ENCODE measurements around the gene TBXAS1.

DNA sequence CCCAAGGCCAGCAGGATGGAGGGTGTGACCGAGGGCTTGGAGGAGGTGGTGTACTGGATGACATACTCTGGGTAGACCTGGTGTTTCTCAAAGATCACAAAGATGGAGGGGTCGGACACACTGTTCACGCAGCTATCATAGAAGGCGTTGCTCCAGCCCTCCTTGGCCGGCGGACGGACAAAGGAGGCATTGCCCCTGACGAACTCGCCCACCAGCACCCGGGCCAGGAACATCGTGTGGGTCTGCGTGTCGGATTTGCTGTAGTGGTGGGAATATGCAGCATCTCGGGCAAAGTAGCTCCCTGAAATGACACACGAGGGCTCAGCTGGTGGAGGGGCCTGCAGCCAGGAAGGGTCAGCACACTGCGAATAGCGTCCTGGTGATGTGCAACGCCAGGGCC lies 195.5 kb downstream of the TBXAS1 start:
- TF ChIP-seq, protein P1, sequence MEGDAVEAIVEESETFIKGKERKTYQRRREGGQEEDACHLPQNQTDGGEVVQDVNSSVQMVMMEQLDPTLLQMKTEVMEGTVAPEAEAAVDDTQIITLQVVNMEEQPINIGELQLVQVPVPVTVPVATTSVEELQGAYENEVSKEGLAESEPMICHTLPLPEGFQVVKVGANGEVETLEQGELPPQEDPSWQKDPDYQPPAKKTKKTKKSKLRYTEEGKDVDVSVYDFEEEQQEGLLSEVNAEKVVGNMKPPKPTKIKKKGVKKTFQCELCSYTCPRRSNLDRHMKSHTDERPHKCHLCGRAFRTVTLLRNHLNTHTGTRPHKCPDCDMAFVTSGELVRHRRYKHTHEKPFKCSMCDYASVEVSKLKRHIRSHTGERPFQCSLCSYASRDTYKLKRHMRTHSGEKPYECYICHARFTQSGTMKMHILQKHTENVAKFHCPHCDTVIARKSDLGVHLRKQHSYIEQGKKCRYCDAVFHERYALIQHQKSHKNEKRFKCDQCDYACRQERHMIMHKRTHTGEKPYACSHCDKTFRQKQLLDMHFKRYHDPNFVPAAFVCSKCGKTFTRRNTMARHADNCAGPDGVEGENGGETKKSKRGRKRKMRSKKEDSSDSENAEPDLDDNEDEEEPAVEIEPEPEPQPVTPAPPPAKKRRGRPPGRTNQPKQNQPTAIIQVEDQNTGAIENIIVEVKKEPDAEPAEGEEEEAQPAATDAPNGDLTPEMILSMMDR (IDR thresholded peaks at IDR 0.05) = no peak
- TF ChIP-seq GTF2I (CRISPR knock-in tag; conservative IDR thresholded peaks at IDR 0.05) (no peak), ZNF121 (CRISPR knock-in tag; IDR thresholded peaks at IDR 0.05) (no peak)
- TF ChIP-seq, protein P2, sequence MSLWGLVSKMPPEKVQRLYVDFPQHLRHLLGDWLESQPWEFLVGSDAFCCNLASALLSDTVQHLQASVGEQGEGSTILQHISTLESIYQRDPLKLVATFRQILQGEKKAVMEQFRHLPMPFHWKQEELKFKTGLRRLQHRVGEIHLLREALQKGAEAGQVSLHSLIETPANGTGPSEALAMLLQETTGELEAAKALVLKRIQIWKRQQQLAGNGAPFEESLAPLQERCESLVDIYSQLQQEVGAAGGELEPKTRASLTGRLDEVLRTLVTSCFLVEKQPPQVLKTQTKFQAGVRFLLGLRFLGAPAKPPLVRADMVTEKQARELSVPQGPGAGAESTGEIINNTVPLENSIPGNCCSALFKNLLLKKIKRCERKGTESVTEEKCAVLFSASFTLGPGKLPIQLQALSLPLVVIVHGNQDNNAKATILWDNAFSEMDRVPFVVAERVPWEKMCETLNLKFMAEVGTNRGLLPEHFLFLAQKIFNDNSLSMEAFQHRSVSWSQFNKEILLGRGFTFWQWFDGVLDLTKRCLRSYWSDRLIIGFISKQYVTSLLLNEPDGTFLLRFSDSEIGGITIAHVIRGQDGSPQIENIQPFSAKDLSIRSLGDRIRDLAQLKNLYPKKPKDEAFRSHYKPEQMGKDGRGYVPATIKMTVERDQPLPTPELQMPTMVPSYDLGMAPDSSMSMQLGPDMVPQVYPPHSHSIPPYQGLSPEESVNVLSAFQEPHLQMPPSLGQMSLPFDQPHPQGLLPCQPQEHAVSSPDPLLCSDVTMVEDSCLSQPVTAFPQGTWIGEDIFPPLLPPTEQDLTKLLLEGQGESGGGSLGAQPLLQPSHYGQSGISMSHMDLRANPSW (CRISPR knock-in tag; conservative IDR thresholded peaks at IDR 0.05; ENCODE audit: low read depth) = no peak
- TF ChIP-seq, protein P3, sequence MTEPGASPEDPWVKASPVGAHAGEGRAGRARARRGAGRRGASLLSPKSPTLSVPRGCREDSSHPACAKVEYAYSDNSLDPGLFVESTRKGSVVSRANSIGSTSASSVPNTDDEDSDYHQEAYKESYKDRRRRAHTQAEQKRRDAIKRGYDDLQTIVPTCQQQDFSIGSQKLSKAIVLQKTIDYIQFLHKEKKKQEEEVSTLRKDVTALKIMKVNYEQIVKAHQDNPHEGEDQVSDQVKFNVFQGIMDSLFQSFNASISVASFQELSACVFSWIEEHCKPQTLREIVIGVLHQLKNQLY (CRISPR knock-in tag; IDR thresholded peaks at IDR 0.05) = no peak

All from WTC11 (cell line).